ENCODE measurements around the gene SH2D3C. TPM values are rescaled to one million over a fixed set of nuclear protein-coding genes. Genes with fewer than 3 reads are reported as not detected.
"Not testable (repeated sequence)": the region's sequence is repeated elsewhere in the genome, so short reads cannot be mapped to it uniquely, and the experiment has no call there.

SH2D3C gene
- total RNA-seq, 1 donor from 2014 or later = 0.16 TPM

DNA sequence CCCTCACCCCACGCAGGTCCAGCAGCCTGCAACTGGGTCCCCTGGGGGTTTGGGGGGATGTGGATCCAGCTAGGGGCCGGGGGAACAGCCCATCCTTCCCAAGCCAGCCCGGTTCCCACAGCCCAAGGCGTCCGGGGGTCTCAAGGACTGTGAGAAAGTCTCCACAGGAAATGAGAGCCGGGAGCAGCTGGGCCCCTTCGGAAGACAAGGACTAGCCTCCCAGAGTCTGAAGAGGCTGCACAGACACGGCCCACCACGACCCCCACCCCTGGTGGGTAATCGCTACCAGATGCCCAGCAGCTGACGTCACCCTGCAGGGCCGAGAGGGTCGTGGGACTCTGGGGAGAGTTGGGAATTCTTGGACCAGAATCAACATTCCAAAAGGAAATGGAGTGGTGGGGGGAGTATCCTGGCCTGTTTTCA, 10.5 kb downstream of the SH2D3C start:
- DNase-seq (ENCODE audit: low read depth) = no peak

DNA sequence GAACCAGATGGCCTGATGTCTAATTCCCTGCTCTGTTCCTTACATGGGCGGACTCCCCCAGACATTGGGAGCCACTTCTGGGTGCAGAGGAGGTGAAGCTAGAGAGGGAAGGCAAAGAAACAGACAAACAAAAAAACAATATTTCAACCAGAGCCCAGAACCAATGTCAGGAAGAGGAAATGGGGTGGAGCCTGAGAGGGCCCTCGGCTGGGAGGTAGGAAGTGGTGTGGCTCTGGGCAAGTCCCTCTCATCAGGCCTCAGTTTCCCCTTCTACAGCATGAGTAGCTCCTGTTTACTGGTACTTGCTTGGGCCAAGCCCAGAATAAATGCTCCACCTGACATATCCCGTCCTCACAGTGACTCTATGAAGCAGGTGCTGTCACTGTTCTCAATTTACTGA, 11.1 kb downstream of the SH2D3C start:
- DNase-seq (ENCODE audit: low read depth) = no peak

DNA sequence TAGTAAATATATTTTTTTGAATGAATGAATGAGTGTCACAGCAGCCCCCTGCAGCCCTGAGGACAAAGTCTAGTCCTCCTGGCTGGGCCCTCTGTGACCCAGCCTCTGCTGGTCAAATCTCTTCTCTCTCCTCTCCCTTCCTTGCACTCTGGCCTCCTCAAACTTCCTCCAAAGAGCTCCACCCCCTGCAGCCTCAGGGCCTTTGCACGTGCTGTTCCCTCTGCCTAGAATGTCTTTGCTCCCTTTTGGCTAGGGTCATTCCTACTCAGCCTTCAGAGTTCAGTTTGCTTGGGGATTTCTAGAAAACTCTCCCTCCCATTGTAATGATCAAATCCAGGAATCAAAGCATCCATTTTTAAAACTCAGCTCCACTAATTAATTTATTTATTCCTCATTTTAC, 13.0 kb downstream of the SH2D3C start:
- no peak for DNase-seq (ENCODE audit: low read depth)

DNA sequence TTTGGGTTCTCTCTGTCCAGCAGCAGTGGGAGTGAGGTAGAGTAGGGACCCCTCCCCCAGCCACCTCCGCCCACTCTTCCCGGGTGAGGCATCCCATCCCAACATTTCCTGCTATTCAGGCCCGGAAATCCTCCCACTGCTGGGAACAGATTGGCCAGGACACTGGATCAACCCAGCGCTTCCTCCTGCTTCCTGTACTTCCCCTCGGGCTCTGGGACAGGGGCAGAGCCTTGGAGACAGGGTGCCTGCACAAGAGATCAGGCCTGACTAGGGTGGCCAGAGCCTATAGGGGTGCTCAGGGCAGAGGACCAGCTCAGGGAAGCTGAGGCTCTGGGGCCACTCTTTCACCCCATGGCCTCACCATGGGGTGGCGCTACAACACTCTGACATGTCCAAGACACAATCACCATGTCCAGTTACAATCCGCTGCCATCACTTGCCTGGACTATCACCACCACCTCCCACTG, 14.5 kb downstream of the SH2D3C start:
- no peak for DNase-seq (ENCODE audit: low read depth)

DNA sequence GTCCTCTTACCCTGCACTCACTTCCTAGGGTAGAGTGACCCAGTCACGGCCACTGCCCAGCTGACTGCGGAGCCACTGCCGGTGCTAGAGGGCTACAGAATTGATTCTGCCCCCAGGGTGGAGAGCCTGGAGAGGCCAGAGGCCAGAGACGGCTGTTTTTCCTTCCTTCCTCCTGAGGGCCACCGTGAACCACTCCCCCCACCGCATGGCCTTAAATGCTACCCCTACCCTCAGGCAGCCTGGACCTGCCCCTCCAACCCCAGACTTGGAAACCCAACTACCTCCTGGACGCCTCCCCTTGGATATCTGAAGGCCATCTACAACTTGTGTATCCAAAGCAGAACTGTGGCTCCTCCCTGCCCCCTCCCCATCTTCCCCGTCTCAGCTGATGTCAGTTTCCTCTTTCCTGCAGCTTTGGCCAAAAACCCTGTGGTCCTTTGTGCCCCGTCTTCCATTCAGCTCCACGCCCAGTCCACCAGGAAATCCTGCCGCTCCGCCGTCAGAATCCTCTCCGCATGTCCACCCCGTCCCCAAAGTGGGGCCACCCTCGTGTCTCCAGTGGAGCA, 16.3 kb downstream of the SH2D3C start:
- no peak for DNase-seq (ENCODE audit: low read depth)

DNA sequence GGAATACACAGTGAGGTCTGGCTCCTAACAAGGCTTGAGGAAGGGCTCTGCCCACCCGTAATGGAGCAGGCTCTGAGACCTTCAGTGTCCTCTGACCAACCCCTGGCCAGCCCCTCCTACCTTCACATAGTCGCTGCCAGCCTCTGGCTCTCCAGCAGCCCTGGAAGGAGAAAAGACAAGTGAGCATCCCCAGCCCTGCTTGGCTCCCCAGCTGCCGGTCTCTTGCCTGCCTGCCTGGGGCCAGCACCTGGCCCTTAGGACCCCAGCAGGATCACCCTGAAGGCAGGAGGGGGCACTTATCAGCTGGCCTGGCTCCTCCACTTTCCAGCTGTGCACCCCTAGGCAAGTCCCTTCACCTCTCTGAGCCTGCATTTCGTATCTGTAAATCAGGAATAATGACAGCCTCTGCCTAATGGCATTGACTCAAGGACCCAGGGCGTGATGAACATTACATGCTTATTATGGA, 16.9 kb downstream of the SH2D3C start:
- no peak for DNase-seq (ENCODE audit: low read depth)

DNA sequence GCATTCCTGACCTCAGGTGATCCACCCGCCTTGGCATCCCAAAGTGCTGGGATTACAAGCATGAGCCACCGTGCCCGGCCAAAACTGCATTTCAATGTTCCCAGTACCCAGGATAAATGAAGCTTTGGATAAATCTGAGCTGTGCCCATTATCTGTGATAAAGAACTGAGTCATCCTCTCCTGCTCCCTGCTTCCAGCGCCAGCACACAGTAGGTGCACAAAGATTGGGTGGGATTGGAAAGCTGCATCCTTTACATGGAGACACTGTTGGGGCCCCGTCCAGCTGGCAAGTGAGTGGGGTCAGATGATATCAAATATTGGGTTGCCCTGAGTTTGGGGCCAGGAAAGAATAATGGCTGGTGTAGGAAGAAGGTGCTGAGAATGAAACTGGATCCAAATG, 17.4 kb downstream of the SH2D3C start:
- DNase-seq (ENCODE audit: low read depth) = no peak

DNA sequence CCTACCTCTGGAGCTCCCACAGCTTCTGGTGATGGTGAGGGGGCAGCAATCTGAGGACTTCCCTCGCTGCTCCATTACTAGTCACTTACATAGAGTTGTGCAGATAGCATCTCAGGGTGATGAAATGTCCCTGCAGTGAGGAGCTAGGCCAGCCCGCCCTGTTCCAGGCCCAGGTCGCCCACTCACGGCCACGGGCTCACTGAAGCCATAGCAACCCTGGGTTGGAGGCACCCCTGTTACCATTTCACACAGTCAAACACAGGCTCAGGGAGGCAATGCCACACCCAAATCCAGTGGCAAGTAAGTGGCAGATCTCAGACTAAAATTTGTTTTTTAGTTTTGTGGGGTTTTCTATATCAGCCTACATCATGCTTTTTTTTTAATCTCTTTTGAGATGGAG, 19.6 kb downstream of the SH2D3C start:
- no peak for DNase-seq (ENCODE audit: low read depth)

DNA sequence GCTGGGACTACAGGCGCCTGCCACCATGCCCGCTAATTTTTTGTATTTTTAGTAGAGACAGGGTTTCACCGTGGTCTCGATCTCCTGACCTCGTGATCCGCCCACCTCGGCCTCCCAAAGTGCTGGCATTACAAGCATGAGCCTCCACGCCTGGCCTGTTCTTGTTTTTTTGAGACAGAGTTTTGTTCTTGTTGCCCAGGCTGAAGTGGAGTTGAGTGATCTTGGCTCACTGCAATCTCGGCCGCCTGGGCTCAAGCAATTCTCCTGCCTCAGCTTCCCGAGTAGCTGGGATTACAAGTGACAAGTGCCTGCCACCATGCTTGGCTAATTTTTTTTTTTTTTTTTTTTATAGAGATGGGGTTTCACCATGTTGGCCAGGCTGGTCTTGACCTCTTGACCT, 21.7 kb downstream of the SH2D3C start:
- not testable (repeated sequence) for DNase-seq (ENCODE audit: low read depth)

DNA sequence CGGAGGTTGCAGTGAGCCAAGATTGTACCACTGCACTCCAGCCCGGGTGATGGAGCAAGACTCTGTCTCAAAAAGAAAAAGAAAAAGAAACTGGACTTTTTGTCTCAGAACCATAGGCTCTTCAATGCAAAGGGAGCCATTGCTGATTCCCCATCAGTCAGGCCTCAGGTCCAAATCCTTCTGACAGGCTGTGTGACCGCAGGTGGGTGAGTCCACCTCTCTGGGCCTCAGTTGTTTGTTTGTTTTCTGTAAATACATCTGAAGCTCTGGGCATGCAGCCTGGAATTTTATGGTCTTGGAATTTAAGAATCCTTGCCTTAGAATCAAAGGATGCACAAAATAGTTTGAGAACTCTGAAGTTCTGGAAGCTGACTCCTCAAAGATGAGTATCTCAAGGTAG, 22.2 kb downstream of the SH2D3C start:
- no peak for DNase-seq (ENCODE audit: low read depth)

DNA sequence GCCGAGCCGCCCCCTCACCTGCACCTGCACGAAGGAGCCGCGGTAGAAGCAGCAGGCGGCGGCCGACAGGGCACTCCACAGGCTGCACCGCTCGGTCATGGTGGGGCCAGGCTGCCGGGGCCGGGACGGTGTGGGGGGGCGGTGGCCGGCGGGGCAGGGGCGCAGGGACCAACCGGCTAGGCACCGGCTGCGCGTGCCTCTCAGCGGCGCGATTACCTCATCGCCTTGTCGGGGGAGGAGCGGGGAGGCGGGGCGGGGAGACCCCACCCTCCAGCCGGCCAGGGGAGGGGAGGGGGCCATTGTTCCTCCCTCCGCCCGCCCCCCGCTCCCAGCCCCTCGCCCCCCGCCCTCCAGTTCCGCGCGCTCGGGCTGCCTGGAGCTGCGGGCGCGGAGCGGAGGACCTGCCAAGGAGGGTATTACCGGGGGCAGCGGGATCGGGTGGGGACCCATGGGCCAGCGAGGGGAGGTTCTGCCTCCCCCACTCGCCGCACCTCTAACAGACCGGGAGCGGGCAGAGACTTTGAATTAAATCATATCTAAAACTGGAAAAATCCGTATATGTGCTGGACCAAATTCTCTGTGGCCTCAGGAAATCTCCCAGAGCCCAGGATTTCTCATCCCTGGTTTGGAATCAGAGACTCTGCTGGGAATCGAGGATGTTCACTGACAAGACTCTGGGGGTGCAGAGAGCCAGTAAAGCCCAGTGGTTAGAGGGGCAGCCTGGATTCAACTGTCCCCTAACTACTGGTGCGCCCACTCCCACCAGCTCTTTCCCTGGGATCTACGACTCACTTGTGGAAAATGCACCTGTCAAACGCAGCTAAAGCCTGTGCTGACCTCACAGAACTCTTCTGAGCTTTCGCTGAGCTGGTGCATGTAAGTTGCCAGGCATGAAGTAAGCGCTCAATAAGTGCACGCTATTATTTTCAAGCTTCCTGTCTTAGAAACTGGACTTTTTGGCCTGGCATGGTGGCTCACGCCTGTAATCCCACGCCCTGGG, 23.1 kb downstream of the SH2D3C start:
- no peak for DNase-seq (ENCODE audit: low read depth)

DNA sequence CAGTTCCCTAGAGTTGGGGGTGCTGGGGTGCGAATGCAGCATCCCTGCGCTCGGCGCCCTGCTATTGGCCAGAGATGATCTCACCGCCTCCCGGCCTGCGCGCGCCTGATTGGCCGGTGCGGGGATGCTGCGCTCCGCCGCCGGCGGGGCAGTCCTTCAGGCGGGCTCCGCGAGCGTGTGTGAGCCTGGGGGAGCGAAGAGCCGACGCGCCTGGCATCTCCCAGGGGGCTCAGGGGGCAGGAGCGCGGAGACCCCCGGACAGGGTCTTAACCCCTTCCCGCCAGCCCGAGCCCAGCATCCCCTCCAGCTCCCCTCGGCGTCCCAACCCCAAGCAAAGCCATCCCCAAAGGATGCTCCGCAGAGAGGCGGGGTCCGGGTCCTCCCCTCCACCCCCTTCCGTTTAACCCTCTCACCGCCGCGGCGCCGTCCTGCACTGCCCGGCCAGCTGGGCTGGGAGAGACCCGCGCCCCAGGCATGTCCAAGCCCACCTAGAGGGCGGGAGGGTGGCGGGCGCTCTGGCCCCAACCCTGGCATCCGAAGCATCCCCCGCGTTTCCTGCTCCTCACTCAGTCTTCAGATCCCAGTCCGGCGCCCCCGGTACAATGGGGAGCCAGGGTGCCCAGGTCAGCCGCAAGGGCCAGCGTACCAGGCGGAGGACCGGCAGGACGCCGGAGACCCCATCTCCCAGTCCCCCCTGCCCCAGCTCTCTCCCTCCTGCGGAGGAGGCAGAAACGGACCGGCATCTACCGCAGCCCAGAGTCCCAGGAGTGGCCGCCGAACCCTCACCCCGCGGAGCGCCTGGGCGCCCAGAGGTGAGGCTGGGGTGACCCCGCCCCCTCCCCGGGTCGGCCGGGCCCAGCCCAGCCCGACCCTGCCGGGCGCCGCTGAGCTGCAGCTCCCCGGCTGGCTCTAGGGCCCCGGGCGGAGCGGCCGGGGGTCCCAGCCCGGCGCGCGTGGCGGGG, 24.1 kb downstream of the SH2D3C start:
- no peak for DNase-seq (ENCODE audit: low read depth)

DNA sequence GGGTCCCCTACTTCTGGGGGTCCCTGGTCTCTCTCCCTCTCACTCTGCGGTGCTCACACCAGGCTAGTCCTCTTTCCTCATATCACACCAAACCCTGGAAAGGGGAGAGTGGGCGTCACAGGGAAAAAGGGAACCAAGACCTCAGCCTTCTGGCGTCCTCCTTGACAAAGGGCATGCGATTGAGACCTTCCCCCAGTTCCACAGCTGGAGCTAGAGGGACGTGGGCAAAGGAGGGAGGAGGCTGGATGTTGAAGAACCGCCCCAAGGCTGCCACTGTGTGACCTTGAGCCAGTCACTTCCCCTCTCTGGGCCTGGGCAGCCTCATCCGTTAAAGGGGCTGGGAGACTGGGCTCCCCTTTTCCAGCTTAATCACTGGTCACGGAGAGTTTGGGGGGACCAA, 24.8 kb downstream of the SH2D3C start:
- DNase-seq (ENCODE audit: low read depth) = no peak

DNA sequence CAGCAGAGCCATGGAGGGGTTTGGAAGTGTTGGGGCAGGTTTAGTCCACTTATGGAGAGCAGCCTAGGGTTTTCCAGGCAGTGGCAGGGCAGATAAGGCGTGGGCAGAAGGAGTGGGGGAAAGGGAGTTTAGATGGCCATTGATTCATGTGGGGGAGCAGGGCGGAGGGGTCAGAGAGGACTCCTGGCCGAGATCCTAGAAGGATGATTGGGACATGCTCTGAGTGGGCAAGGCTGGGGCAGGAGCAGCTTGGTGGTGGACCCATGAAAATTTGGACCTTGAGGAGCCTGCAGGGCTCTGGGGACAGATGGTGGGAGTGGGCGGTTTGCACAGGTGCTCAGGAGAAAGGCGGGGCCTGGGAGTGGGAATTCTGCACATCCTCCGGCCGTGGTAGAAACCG, 25.3 kb downstream of the SH2D3C start:
- DNase-seq (ENCODE audit: low read depth) = no peak

DNA sequence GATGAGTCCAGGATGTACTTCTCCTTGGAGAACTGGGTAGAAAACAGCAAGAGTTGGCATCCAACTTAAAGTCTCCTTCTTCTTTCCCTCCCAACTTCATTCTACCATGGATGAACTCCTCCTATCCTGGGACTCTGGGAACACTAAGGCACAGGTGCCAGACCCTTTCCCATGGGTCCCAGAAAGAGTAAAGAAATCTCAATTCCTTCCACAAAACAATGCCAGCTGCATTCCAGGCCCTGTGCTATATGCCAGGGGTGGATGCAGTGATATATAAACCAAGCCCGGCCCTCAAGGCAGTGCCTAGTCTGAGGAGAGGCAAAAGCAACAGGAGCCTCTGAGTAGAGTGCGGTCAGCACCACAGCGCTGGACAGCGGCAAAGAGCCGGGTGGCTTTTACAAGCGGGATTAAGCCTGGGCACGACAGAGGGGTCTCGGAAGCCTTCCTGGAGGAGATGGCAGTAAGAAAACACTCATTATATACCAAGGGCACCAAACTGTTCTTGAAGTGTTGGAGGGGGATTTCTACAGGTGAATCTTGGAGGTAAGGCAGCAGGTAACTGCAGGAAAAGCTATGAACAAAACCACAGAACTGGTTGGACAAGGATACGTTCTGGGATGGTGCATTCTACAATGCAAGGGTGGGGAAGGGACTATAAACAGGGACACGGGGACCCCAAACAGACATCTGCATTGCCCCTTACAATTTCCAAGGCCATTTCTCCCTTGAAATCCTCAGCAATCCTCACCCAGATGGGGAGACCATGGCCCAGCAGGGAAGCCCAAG, 27.0 kb downstream of the SH2D3C start:
- DNase-seq (ENCODE audit: low read depth) = peak; percentile 47

DNA sequence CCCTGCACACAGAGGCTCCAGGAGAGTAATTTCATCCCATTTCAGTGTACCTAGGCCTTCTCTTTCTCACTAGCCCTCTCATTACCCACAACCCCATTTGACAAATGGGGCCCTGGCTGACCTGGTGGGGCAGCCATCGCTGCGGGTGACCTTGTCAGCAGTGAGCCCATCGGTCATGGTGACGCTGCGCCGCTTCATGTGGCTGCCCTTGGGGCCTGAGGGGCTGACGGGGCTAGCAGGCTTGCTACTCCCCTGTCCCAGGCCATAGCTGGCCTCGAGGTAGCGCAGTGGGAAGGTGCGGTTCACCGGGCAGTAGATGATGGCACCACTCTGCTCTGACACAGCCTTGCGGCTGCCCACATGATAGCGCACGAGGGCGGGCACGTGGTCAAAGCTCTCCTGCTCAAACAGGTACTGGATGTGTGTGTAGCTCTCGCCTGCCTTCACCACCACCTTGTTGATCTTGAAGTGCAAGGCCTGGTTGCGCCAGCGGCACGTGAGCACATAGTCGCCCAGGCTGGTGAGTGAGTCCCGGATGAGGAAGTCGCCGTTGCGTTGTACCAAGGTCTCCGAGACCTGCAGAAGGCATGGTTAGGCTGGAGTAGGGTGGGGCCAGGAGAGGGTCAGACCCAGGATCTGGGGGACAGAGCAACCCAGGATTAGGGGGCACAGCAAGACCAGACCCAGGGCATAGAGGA, 29.2 kb downstream of the SH2D3C start:
- no peak for DNase-seq (ENCODE audit: low read depth)

DNA sequence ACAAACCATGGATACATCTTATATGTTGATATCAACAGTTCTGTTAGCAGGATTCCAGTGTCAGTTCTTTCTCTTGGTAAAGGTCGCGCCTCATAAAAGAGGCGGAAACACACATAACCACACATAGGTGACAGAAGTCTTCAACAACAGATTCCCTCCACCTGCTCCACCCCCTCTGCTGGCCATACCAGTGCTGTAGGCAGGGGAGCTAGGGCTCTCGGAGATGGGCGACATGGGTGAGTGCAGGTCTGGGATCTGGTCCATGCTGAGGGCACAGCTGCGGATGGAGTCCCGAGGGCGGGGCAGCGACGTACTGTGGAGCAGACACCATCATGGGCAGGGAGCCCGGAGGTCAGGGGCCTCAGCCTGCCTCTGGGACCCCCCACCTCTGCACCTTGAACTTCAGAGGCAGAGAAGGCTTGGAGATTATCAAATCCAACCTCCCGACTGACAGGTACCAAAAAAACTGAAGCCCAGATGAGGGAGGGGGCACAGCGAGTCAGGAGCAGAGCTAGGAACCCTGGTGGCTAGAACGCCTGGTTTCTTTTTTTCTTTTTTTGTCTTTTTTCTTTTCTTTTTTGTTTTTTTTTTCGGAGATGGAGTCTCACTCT, 31.4 kb downstream of the SH2D3C start:
- DNase-seq (ENCODE audit: low read depth) = no peak

DNA sequence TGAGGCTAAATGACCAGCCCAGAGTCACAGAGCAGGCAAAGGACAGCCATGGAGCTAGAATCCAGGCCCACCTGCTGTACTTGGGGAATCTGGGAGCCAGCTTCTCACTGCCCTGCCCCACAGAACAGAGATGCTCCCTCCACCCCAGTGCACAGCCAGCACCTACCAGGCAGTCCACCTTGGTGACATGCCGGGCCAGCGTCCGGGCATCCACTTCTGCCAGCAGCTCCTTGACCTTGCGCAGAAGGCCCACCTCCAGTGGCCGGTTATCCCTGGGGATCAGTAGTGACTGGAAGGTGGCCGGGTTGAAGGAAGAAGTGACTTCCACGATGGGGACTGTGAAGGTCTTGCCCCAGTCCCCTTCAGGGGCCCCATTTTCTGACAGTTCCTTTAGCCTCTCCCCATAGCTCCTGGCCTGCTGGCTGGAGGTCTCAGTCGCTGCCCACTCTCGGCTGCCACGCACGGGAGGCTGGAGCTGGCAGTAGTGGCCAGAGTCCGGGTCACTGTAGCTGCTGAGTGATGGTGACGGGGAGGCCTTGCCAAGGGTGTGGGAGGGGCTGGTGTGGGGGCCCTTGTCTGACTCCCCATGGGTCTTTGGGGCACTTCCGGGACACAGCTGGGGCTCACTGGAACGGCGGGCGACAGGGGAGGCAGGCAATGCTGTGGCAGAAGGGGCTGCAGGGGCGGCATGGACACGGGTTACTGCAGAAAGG, 33.9 kb downstream of the SH2D3C start:
- DNase-seq (ENCODE audit: low read depth) = no peak

Data from myocyte (in vitro differentiated cells).